ENCODE data around the gene IL17B. TPM values are rescaled to one million over a fixed set of nuclear protein-coding genes. Genes with fewer than 3 reads are reported as not detected.
A peak's percentile ranks its signal among the peaks of the same experiment; 100 is the strongest.

The IL17B gene
- total RNA-seq (10 to 100 TPM in 1 of 9 donors, 1 to 10 TPM in 7, not detected in 1; 1.6 to 20.1 (median 2.9) TPM), polyA plus RNA-seq (1 to 10 TPM; 1.5 to 9.7 (median 2.8) TPM)
- long read RNA-seq, donor 1, partial matches to known transcripts, result 0 of 4 reads
- long read RNA-seq, donor 1, other reads (novel, unspliced or antisense), result 0 of 4 reads
- long read RNA-seq, donor 2, transcript IL17B-201 (3 exons, 696 nt), result major isoform, 6 of 6 reads
- long read RNA-seq, donor 2, partial matches to known transcripts, result 0 of 6 reads
- long read RNA-seq, donor 2, other reads (novel, unspliced or antisense), result 0 of 6 reads
- long read RNA-seq, donor 3, partial matches to known transcripts, result 0 of 3 reads
- long read RNA-seq, donor 3, other reads (novel, unspliced or antisense), result 0 of 3 reads
- long read RNA-seq, donor 4, partial matches to known transcripts, result 0 of 1 reads
- long read RNA-seq, donor 4, other reads (novel, unspliced or antisense), result 1 of 1 reads
- long read RNA-seq, donor 5, partial matches to known transcripts, result 0 of 3 reads
- long read RNA-seq, donor 5, other reads (novel, unspliced or antisense), result 2 of 3 reads
- long read RNA-seq, donor 6, result 0 reads
- long read RNA-seq, donor 7, transcript IL17B-201 (3 exons, 696 nt), result major isoform, 6 of 6 reads
- long read RNA-seq, donor 7, partial matches to known transcripts, result 0 of 6 reads
- long read RNA-seq, donor 7, other reads (novel, unspliced or antisense), result 0 of 6 reads
- long read RNA-seq, donor 8, transcript IL17B-201 (3 exons, 696 nt), result major isoform, 7 of 7 reads
- long read RNA-seq, donor 8, partial matches to known transcripts, result 0 of 7 reads
- long read RNA-seq, donor 8, other reads (novel, unspliced or antisense), result 0 of 7 reads
- long read RNA-seq, donor 9, transcript IL17B-201 (3 exons, 696 nt), result major isoform, 6 of 6 reads
- long read RNA-seq, donor 9, partial matches to known transcripts, result 0 of 6 reads
- long read RNA-seq, donor 9, other reads (novel, unspliced or antisense), result 0 of 6 reads
- long read RNA-seq, donor 10, partial matches to known transcripts, result 0 of 2 reads
- long read RNA-seq, donor 10, other reads (novel, unspliced or antisense), result 0 of 2 reads

- DNase-seq, result no peak
- TF ChIP-seq POLR2A (IDR thresholded peaks at IDR 0.05), result no peak
- no peak for TF ChIP-seq CTCF (IDR thresholded peaks at IDR 0.05)
- peak within 1 kb of the TSS in 2 of 5 donors; percentile 54 to 74 for H3K27ac ChIP-seq
Observed at GRCh38 chr5:149379177-149379761, at the start of gene IL17B. TSS of gene IL17B (minus strand) at chr5:149379292. CDS start at chr5:149379225, 67 bp downstream.

GRCh38 chr5:149428032-149428431 lies 48.9 kb upstream of the IL17B start:
- Histone ChIP-seq H3K36me3 (replicated peaks in 1 of 2) (peaks cover 0 to 17% of the 10 kb centered on the region in 2 donors), H3K9me3 (replicated peaks in 1 of 3) (no peaks in the 10 kb centered on the region), H3K4me3 (no peak overlapping the region), H3K27ac (peak overlapping the region in 2 of 5 donors; percentile 18 to 86), H3K27me3 (no peaks in the 10 kb centered on the region), H3K4me1 (replicated peaks in 1 of 2) (peaks cover 38 to 76% of the 10 kb centered on the region in 2 donors)
- 92 to 96% (median 92%) methylated on average over 5 of the region's 5 CpGs for WGBS, 4 donors
- intact Hi-C loops (cut with DNase I), result no loop called here
- no peak for TF ChIP-seq CTCF (IDR thresholded peaks at IDR 0.05)
- no peak for TF ChIP-seq POLR2A (IDR thresholded peaks at IDR 0.05)
- DNase-seq, result no peak

More at GRCh38 chr5:149379177-149379761, at the start of gene IL17B:
- no peak within 1 kb of the TSS for H3K4me3 ChIP-seq
- no peaks in the 10 kb centered on the region for H3K9me3 ChIP-seq (replicated peaks in 1 of 3)
- intact Hi-C loops (cut with DNase I), result loop anchor here in 1 of 2 donors (10.0 kb wide), 1 partner anchor 236 kb away; no protein-coding TSS in a partner anchor
- no peaks in the 10 kb centered on the region for H3K27me3 ChIP-seq
- peaks cover 5 to 43% of the 10 kb centered on the region in 2 donors for H3K4me1 ChIP-seq (replicated peaks in 1 of 2)
- H3K36me3 ChIP-seq (replicated peaks in 1 of 2), result no peaks in the 10 kb centered on the region
- WGBS, 4 donors, result 58 to 73% (median 70%) methylated on average over 17 to 22 of the region's 22 CpGs

GRCh38 chr5:149427374-149427773 lies 48.3 kb upstream of the IL17B start:
- Histone ChIP-seq H3K9me3 (replicated peaks in 1 of 3) (no peaks in the 10 kb centered on the region), H3K4me1 (replicated peaks in 1 of 2) (peaks cover 45 to 82% of the 10 kb centered on the region in 2 donors), H3K27ac (peak overlapping the region in 1 of 5 donors; percentile 18), H3K36me3 (replicated peaks in 1 of 2) (peaks cover 0 to 17% of the 10 kb centered on the region in 2 donors), H3K4me3 (no peak overlapping the region), H3K27me3 (no peaks in the 10 kb centered on the region)
- no peak for DNase-seq
- no peak for TF ChIP-seq CTCF (IDR thresholded peaks at IDR 0.05)
- no peak for TF ChIP-seq POLR2A (IDR thresholded peaks at IDR 0.05)
- intact Hi-C loops (cut with DNase I), result no loop called here
- WGBS, 4 donors, result 69 to 96% (median 71%) methylated on average over 4 of the region's 4 CpGs

Measured in adrenal gland (tissue), 19 donors.